Stimulated activated CD8-positive, alpha-beta memory T cell treated with anti-CD3 and anti-CD28 coated beads, Interleukin-7, amount 100 ng/mL, for 1 hour (primary cell): Measurements from ENCODE around the gene ATP2B2.

ENCODE experiments used
- DNase-seq, 2 donors: peaks; one replicate each; pipeline ENCODE4 v3.0.0-alpha.2; 2020; ENCODE audit warnings: low read depth in 2 of 2

The ATP2B2 gene

GRCh38 chr3:10365791-10366190 is 139.6 kb downstream of the ATP2B2 start:
- DNase-seq: no peak

DNA sequence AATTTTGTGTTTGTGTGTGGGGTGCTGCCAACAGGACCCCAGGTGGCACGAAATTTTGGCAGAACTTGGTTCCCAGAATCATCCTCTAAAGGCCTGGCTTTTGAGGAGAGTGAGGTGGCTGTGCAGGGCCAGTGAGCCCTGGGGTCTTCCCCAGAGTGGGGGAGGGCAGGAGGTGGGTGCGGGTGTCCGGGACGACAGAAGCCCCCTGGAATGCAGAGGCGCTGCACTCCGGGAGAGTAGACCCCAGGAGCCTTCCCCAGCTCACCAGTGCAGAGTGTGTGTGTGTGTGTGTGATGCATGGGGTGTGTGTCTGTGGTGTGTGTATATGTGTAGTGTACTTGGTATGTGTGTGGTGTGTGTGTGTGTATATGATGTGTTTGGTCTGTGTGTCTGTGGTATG is 140.1 kb downstream of the ATP2B2 start:
- DNase-seq: no peak

DNA sequence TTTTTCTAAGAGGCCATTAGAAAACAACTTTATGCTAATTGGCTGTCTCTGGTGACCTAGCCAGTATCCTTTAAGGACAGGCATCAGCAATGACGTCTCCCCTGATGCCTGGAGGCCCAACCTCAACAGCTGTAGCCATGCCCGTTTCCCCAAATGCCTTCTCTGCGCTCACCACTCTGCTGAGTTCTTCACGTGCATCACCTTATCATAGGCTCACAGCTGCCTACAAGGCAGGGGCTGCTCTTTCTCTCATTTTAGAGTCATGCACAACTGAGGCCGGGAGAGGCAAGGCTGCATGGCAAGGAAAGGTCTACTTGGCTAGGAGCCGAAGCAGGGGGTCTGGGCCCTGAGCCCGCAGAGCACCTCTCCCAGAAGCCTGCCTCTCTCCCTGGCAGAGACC is 140.6 kb downstream of the ATP2B2 start:
- no peak for DNase-seq

DNA sequence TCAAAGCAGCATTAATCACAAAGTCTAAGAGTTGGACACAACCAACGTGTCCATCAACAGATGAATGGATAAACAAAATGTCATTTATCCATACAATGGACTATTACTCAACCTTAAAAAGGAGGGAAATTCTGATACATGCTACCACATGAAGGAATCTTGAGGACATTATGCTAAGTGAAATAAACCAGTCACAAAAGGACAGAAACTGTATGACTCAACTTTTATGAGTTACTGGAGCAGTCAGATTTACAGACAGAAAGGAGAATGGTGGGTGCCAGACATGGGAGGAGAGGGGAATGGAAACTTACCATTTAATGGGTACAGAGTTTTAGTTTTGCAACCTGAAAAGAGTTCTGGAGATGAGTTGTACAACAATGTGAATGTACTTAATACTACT is 141.5 kb downstream of the ATP2B2 start:
- no peak for DNase-seq

- no peak for DNase-seq
Measured at GRCh38 chr3:10361375-10361774, 144.0 kb downstream of the ATP2B2 start.

GRCh38 chr3:10360478-10360877 is 144.9 kb downstream of the ATP2B2 start:
- DNase-seq: no peak

DNA sequence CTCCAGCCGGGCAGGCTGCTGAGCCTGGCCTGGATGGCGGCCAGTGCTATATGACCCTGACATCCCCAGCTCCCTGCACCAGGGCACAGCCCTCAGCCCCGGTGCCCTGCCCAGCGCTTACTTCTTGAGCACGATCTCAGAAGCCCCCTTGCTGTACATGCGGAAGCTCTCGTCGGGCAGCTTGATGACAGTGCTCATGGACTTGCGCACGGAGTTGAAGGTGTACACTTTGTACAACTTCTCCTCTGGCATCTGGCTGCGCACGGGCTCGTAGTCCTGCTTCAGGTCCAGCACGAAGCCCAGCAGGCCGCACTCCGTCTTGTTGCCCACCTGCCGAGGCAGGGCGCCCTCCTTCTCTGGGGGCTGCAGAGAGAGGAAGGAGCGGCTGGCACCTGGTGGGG is 145.6 kb downstream of the ATP2B2 start:
- DNase-seq: no peak

GRCh38 chr3:10358309-10358980 is 146.9 kb downstream of the ATP2B2 start:
- DNase-seq: no peak

GRCh38 chr3:10357592-10358308 is 147.6 kb downstream of the ATP2B2 start:
- no peak for DNase-seq

- DNase-seq: no peak
Measured at GRCh38 chr3:10357095-10357494, 148.3 kb downstream of the ATP2B2 start.

DNA sequence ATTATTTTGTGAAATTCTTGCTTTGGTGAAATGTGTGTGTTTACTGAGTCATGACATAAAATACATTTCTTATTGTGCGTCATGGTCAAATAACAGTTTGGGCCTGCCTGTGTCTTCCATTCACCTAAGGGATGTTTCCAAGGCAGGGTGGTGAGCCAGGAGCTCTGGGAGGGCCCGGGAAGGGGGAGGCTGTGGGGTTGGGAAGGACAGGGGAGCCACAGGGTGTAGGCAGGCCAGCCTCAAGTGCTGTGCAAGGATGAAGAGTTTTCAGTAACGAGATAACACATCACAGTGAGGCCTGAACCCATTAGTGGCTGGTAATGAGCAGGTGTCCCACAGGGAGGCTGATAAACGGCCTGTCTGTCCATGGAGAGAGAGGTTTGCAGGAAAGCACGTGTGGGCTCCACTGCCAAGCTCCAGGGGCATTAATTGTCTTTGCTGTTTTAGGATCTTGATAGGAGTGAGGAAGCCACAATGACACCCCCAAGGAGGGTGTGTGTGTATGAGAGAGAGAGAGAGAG is 148.9 kb downstream of the ATP2B2 start:
- no peak for DNase-seq

DNA sequence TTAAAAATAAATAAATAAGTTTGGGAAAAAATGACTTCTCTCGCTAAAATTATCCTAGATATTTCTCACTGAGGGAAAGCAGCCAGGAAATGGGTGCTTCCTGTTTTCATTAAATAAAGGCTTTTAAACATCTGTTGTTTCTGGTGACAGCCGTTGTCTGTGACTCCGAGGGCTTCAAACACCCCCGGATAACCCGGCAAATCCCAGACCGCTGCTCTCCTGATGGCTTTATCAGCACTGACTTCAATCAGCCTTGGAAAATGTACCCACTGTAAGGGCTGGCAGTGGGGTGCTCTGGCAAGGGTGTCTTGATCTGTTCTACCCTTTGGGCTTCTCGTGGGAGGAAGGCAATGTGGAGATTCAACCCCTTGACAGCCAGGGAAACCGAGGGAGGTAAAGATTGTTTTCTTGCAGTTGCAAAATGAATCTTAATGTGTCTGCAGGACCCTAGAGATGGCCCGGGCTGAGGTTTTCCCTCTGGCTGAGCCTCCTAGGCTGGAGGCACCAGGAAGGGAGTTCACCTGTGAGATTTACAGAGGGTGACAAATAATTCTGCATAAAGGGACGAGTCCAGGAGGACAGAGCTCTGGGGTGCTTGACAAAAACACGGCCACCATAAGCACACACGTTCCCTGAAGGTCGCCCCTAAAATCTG is 150.9 kb downstream of the ATP2B2 start:
- DNase-seq: no peak

GRCh38 chr3:10353661-10354360 is 151.6 kb downstream of the ATP2B2 start:
- no peak for DNase-seq

DNA sequence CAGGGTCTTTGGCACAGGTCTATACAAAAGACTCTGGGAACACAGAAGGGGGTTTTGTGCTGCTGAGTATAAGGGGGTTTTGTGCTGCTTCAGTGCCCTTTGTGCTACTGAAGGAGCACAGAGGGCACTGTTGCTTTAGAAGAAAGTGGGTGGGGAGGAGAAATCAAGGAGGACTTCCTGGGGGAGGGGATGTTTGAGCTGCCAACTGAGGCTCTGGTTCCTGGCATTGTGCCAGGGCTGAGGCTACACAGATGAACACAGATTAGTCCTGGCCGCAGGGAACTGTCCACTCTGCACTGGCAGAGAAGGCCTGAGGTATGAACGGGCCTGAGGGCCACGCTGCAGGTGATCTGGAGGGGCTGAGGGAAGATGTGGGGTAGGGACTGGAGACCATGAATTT is 152.2 kb downstream of the ATP2B2 start:
- DNase-seq: no peak

GRCh38 chr3:10352146-10352911 is 153.1 kb downstream of the ATP2B2 start:
- DNase-seq: no peak

DNA sequence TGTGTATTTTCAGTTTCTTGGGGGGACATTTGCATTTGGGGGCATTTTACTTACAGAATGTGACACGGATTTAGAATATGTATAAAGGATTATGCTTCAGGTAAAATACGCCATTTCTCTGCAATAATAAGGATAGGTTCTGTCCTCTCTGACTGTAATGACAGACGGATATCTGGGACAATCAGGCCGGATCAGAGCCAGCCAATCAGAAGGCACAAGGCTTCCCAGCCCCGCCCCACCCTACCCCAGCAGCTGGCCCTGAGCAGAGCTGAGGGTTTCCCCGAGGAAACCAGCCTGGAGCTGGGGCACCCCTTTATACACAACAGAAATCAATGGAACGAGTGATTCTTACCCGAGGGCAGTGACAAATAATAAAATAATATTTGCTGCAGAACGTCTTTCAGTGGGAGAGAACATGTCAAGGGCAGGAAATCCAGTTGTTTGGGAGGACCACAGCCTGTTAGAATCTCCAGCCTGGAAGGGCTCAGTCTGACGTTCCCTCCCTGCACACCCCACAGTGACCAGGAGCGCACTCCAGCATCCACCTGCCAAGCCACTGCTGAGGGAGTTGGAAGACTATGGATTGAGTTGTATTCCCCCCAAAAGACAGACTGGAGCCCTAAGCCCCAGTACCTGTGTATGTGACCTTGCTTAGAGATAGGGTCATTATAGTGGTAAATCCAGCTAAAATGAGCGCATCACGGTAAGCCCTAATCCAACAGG is 154.2 kb downstream of the ATP2B2 start:
- no peak for DNase-seq

DNA sequence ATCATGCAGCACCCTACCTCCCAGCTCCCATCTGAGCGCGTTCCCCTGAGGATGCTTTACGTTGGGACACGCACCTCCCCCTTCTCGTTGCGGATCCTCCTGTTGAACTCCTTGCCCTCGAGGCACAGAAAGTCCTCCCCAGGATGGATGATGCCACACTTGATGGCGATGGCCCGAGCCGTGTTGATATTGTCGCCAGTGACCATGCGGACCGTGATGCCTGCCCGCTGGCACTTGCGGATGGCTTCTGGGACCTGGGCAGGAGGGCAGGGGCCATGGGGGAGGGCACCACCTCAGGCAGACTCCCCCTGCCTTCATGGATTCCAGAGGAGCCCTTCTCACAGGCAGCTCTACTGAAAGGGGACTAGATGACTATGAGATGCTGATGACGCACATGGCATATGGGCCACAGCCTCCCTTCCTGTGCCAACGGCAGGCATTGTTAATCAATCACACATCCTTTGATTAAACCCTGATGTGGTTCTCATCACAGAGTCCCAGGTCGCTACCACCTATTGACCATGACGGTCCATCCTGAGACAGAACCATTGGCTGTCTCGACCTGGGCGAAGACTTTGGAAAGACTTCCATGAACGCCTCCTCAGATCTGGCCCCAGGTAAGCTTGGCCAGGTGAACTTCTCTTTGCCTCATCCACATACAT is 154.9 kb downstream of the ATP2B2 start:
- DNase-seq: no peak

DNA sequence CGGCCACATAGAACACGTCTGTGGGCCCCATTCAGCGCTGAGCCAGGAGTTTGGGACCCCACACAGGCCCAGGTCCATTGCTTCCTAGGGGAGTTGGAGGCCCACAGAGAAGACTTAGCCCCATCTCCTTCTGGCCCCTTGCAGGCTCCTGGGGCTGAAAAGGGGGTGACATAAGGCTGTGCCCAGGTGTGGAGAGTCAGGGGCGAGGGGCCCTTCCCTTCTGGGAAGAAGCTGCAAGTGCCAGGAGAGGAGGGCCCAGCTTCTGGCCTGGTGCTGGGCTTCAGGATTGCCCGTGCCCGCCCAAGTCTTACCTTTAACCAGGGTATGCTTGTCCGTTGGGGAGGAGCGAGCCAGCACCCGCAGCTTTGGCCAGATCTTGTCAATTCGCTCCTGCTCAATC is 155.6 kb downstream of the ATP2B2 start:
- no peak for DNase-seq

DNA sequence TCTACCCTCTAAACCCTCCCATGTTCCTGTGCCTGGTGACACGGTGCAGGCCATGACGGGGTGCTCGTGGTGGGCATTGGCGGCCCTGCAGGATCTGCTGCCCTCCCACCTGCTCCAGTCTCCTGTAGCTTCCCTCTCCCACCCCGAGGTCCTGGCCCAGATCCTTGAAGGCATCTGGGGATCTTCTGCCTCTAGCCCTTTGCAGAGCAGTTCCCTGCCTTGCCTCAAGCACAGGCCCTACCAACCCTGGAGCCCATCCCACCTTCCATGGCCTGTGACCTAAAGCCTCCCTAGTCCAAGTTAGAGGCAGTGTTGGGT is 157.0 kb downstream of the ATP2B2 start:
- DNase-seq: no peak

DNA sequence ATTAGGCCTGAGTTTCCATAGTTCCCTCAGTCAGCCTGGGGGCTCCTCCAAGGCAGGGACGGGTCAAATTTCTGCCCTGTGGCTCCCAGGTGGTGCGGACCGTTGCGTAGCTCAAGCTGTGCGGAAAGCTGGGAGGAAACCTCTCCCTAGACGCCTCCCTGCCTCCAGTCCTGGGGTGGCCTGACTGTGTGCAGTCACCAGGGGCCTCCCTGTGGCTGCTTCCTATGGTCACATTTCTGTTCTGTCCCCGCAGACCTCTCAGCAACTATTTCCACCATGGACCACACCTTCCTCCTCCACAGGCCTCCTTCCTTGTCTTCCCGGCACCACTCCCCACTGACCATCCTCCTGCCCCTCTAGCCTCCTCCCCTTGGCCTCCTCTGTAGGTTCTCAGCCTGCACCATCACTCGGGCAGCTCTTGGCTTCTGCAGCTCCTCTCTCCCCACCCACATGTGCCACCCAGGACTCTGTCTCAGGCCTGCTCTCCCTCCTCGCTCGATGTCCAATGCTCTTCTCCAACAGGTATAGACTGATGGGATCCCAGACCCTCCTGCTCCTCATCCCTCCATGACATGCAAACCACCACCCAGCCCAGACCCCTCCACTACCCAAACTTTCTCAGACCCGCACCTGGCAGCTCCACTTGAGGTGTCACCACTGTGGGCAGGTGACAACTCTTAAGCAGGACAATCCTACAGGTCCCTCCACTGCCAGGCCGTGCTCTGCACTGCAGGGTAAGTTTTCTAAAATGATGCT is 157.6 kb downstream of the ATP2B2 start:
- DNase-seq: no peak
